Esophagus muscularis mucosa (tissue), 4 donors: ENCODE data around the gene DCST2. TPM values are rescaled to one million over a fixed set of nuclear protein-coding genes. Genes with fewer than 3 reads are reported as not detected.

Source experiments
- DNase-seq: peaks from one replicate; pipeline ENCODE4 v3.0.0-alpha.2; 2017; ENCODE audit errors: extremely low spot score
- H3K27ac ChIP-seq, 4 donors: fragments of 200-600 bp; sonication (generic); replicated peaks in 1 of 4; 1 replicate in 3 of 4; 2 replicates in 1 of 4; pipeline ENCODE4 v1.5.1; 2016 to 2019; ENCODE audit warnings: mild to moderate bottlenecking in 1 of 4
- H3K27me3 ChIP-seq, 4 donors: fragments of 200-600 bp; sonication (generic); one replicate each; pipeline versions ENCODE4 v1.5.1 to v1.6.0; 2016 to 2019
- H3K36me3 ChIP-seq, 4 donors: fragments of 200-600 bp; sonication (generic); one replicate each; pipeline ENCODE4 v1.5.1; 2016 to 2019
- H3K4me1 ChIP-seq, 4 donors: fragments of 200-600 bp; sonication (generic); one replicate each; pipeline ENCODE4 v1.5.1; 2016 to 2019
- H3K4me3 ChIP-seq, 4 donors: fragments of 200-600 bp; sonication (generic); 1 replicate in 2 of 4; 2 replicates in 2 of 4; pipeline ENCODE4 v1.5.1; 2016 to 2019; ENCODE audit warnings: mild to moderate bottlenecking in 4 of 4, moderate library complexity in 1 of 4
- H3K9me3 ChIP-seq, 4 donors: fragments of 200-600 bp; sonication (generic); 1 replicate in 3 of 4; 2 replicates in 1 of 4; pipeline ENCODE4 v1.5.1; 2016 to 2019
- CTCF ChIP-seq, 3 experiments: fragments of 200-600 bp in 2 of 3; fragments of 450-650 bp in 1 of 3; sonication (generic) in 2 of 3; IDR thresholded peaks; one replicate each; pipeline ENCODE4 v1.5.1; 2017 to 2019; ENCODE audit warnings: antibody characterized with exemption in 3 of 3, mild to moderate bottlenecking in 2 of 3, moderate library complexity in 1 of 3
- EP300 ChIP-seq: sonication (generic); formaldehyde crosslinking; IDR thresholded peaks from one replicate; pipeline ENCODE4 v1.6.1; 2017; ENCODE audit warnings: antibody characterized with exemption
- POLR2A ChIP-seq: fragments of 450-650 bp; IDR thresholded peaks from one replicate; pipeline ENCODE4 v1.6.1; 2017; ENCODE audit warnings: antibody characterized with exemption, moderate library complexity, mild to moderate bottlenecking, low read depth
- POLR2AphosphoS5 ChIP-seq, 2 donors: sonication (generic); formaldehyde crosslinking; IDR thresholded peaks; one replicate each; pipeline ENCODE4 v1.6.1; 2017; ENCODE audit warnings: antibody characterized with exemption in 2 of 2
- WGBS: methylation state at CpG from one replicate; pipeline ENCODE4 v1.1.5; 2018; 5-methylcytosine and 5-hydroxymethylcytosine counted together
- intact Hi-C: fragments of 100-400 bp; cut with DNase I; formaldehyde crosslinking; loops from one replicate; pipeline ENCODE4 v1.15.1; 2023
- total RNA-seq, 4 donors: library from RNA; depleted of rRNA; stranded (reverse); fragments of >200 nt; gene quantifications; one replicate each; pipeline versions ENCODE4 v1.1.0 to v1.2.1, GENCODE V29; 2016

The DCST2 gene
- total RNA-seq, 4 donors from 2014 or later: 0.11 to 0.19 TPM; not detected in 2

- no peak for DNase-seq
- intact Hi-C loops: no loop called here
- H3K36me3 ChIP-seq: peaks cover 10 to 18% (median 14%) of the 10 kb centered on the region in 4 donors
- no peaks in the 10 kb centered on the region for H3K27me3 ChIP-seq
- peaks cover 24 to 51% (median 41%) of the 10 kb centered on the region in 4 donors for H3K4me1 ChIP-seq
- peak overlapping the region; percentile 74 to 83 (median 76) for H3K4me3 ChIP-seq
- 21% methylated on average over 8 of the region's 10 CpGs for WGBS
- peak overlapping the region; percentile 87 to 93 (median 90) for H3K27ac ChIP-seq
- H3K9me3 ChIP-seq: no peaks in the 10 kb centered on the region
- TF ChIP-seq POLR2A (no peak), POLR2AphosphoS5 (IDR thresholded peaks at IDR 0.05) (no peak), EP300 (no peak), CTCF (IDR thresholded peaks at IDR 0.05) (no peak)
Measured at GRCh38 chr1:155049651-155050559, 16.3 kb upstream of the DCST2 start.

- peaks cover 0 to 6% (median 2%) of the 10 kb centered on the region in 4 donors for H3K36me3 ChIP-seq
- no peak for TF ChIP-seq CTCF (IDR thresholded peaks at IDR 0.05)
- TF ChIP-seq POLR2A: no peak
- no peak for TF ChIP-seq POLR2AphosphoS5 (IDR thresholded peaks at IDR 0.05)
- TF ChIP-seq EP300: no peak
- intact Hi-C loops: no loop called here
- H3K4me1 ChIP-seq: peaks cover 20 to 48% (median 41%) of the 10 kb centered on the region in 4 donors
- no peaks in the 10 kb centered on the region for H3K27me3 ChIP-seq
- no peak for DNase-seq
- no peaks in the 10 kb centered on the region for H3K9me3 ChIP-seq
- 91% methylated on average over 6 of the region's 8 CpGs for WGBS
- no peak overlapping the region for H3K4me3 ChIP-seq
- H3K27ac ChIP-seq: no peak overlapping the region
Measured at GRCh38 chr1:155048449-155049334, 15.1 kb upstream of the DCST2 start.

- Histone ChIP-seq H3K4me3 (no peak overlapping the region), H3K4me1 (peaks cover 11 to 20% (median 17%) of the 10 kb centered on the region in 4 donors), H3K27ac (no peak overlapping the region), H3K27me3 (no peaks in the 10 kb centered on the region), H3K36me3 (no peaks in the 10 kb centered on the region), H3K9me3 (no peaks in the 10 kb centered on the region)
- TF ChIP-seq EP300 (no peak), POLR2AphosphoS5 (IDR thresholded peaks at IDR 0.05) (peak in 1 of 2 donors; percentile 63), POLR2A (no peak), CTCF (IDR thresholded peaks at IDR 0.05) (peak; percentile 77 to 88 (median 79))
- WGBS: 55% methylated on average over 7 of the region's 7 CpGs
- DNase-seq: no peak
- intact Hi-C loops: loop anchor here (2.0 kb wide), 1 partner anchor 40 kb away; no protein-coding TSS in a partner anchor
Measured at GRCh38 chr1:155044812-155045657, 11.5 kb upstream of the DCST2 start.

GRCh38 chr1:155044365-155044764 lies 10.8 kb upstream of the DCST2 start:
- intact Hi-C loops: loop anchor here (2.0 kb wide), 1 partner anchor 40 kb away; no protein-coding TSS in a partner anchor
- H3K4me1 ChIP-seq: peaks cover 5 to 13% (median 11%) of the 10 kb centered on the region in 4 donors
- no peak overlapping the region for H3K27ac ChIP-seq
- no peak overlapping the region for H3K4me3 ChIP-seq
- H3K36me3 ChIP-seq: no peaks in the 10 kb centered on the region
- H3K9me3 ChIP-seq: no peaks in the 10 kb centered on the region
- no peaks in the 10 kb centered on the region for H3K27me3 ChIP-seq
- 95% methylated on average over 6 of the region's 6 CpGs for WGBS
- TF ChIP-seq EP300: no peak
- TF ChIP-seq CTCF (IDR thresholded peaks at IDR 0.05): no peak
- TF ChIP-seq POLR2A: no peak
- TF ChIP-seq POLR2AphosphoS5 (IDR thresholded peaks at IDR 0.05): no peak
- DNase-seq: no peak
